Measurements from ENCODE around the gene NPEPPS. TPM values are rescaled to one million over a fixed set of nuclear protein-coding genes. Genes with fewer than 3 reads are reported as not detected.

The NPEPPS gene
- total RNA-seq, 1 experiment from 2014 or later: 207 TPM

DNA sequence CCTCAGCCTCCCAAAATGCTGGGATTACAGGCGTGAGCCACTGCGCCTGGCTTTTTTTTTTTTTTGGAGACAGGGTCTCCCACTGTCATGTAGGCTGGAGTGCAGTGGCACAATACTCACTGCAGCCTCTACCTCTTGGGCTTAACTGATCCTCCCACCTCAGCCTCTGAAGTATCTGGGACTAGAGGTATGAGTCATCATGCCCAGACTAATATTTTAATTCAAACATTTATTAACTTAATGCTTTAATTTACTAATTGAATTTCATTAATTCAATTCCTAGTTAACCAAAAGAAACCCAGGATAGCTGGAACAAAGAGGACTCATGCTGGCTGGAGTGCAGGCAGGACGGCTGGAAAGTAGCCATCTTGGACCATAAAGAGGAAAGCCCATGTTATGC is 104.8 kb downstream of the NPEPPS start (continued):
- TF ChIP-seq, protein P1, sequence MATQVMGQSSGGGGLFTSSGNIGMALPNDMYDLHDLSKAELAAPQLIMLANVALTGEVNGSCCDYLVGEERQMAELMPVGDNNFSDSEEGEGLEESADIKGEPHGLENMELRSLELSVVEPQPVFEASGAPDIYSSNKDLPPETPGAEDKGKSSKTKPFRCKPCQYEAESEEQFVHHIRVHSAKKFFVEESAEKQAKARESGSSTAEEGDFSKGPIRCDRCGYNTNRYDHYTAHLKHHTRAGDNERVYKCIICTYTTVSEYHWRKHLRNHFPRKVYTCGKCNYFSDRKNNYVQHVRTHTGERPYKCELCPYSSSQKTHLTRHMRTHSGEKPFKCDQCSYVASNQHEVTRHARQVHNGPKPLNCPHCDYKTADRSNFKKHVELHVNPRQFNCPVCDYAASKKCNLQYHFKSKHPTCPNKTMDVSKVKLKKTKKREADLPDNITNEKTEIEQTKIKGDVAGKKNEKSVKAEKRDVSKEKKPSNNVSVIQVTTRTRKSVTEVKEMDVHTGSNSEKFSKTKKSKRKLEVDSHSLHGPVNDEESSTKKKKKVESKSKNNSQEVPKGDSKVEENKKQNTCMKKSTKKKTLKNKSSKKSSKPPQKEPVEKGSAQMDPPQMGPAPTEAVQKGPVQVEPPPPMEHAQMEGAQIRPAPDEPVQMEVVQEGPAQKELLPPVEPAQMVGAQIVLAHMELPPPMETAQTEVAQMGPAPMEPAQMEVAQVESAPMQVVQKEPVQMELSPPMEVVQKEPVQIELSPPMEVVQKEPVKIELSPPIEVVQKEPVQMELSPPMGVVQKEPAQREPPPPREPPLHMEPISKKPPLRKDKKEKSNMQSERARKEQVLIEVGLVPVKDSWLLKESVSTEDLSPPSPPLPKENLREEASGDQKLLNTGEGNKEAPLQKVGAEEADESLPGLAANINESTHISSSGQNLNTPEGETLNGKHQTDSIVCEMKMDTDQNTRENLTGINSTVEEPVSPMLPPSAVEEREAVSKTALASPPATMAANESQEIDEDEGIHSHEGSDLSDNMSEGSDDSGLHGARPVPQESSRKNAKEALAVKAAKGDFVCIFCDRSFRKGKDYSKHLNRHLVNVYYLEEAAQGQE (IDR thresholded peaks at IDR 0.05; ENCODE audit: low read depth): no peak
- no peak for TF ChIP-seq SP1 (IDR thresholded peaks at IDR 0.05; ENCODE audit: low read depth)
- no peak for TF ChIP-seq POLR2A (IDR thresholded peaks at IDR 0.05; ENCODE audit: borderline replicate concordance, extremely low read depth, insufficient read depth, insufficient read length)

DNA sequence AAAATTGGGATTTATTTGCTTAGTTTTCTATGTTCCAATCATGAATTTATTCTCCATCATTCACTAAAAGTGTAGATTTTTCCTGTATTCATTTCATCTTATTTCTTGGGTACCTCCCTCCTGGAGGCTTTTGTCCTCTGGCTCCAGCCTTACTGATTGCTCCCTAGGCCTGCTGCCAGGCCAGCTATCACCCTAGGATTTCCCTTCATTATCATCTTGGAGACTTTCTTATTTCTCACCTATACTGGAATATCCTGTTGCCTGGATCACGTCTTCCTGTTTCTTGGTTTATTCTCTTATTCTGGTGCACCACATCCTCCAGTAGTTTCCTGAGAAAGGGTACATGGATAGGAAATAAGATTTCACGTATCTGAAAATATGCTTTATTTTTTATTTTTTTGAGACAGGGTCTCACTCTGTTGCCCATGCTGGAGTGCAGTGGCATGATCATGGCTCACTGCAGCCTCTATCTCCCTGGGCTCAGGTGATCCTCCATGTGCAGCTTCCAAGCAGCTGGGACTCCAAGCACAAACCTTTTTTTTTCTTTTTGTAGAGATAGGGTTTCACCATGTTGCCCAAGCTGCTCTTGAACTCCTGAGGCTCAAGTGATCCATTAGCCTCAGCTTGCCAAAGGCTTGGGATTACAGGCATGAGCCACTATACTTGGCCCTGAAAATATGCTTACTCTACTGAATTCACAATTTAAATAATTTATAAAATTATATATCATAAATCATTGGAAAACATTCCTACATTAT is 105.5 kb downstream of the NPEPPS start:
- Histone ChIP-seq H3K9ac (ENCODE audit: low read length) (no peak overlapping the region), H3K27ac (ENCODE audit: low read depth, low read length) (no peak overlapping the region), H3K79me2 (ENCODE audit: insufficient read depth, low read length) (no peaks in the 10 kb centered on the region), H3K4me2 (ENCODE audit: low read length) (no peak overlapping the region), H3K9me2 (ENCODE audit: insufficient read depth) (no peaks in the 10 kb centered on the region), H2AFZ (ENCODE audit: low read depth, low read length, poor library complexity, severe bottlenecking) (no peak overlapping the region), H3K9me3 (ENCODE audit: control insufficient read depth in 1 of 2, insufficient read depth in 1 of 2, low read depth in 1 of 2, low read length in 2 of 2) (no peaks in the 10 kb centered on the region), H3K27me3 (ENCODE audit: insufficient read depth, low read length) (no peaks in the 10 kb centered on the region), H3K4me1 (ENCODE audit: control insufficient read depth in 1 of 2, insufficient read depth in 2 of 2, low read length in 2 of 2) (no peaks in the 10 kb centered on the region), H3K36me3 (ENCODE audit: control insufficient read depth in 1 of 2, insufficient read depth in 2 of 2, low read length in 2 of 2) (no peaks in the 10 kb centered on the region), H4K20me1 (ENCODE audit: insufficient read depth) (no peaks in the 10 kb centered on the region), H3K4me3 (replicated peaks in 1 of 2; ENCODE audit: low read depth in 1 of 2, low read length in 2 of 2) (no peak overlapping the region)
- DNase-seq (ENCODE audit: low read depth, low spot score): no peak
- ChIA-PET RAD21 (ENCODE audit: low non-redundant PET in 1 of 2, low total read pairs in 2 of 2, uncharacterized antibody in 2 of 2, unreplicated experiment in 2 of 2) (no interaction called here), CTCF (no interaction called here), POLR2A (no interaction called here)
- intact Hi-C loops (cut with micrococcal nuclease): no loop called here
- ATAC-seq: no peak
- BruUV-seq (replicated peaks): no TSS peak
- TF ChIP-seq TCF7L2 (IDR thresholded peaks at IDR 0.05; ENCODE audit: borderline replicate concordance, extremely low read depth, insufficient read depth, insufficient read length) (no peak), SRF (IDR thresholded peaks at IDR 0.05; ENCODE audit: low read depth) (no peak), YY1 (IDR thresholded peaks at IDR 0.05; ENCODE audit: extremely low read depth, insufficient replicate concordance, low read depth, low read length) (no peak), POLR2AphosphoS5 (IDR thresholded peaks at IDR 0.05; ENCODE audit: low read depth, low read length) (no peak), CEBPB (IDR thresholded peaks at IDR 0.05; ENCODE audit: low read depth) (no peak), JUND (IDR thresholded peaks at IDR 0.05) (no peak), POLR2A (IDR thresholded peaks at IDR 0.05; ENCODE audit: borderline replicate concordance, extremely low read depth, insufficient read depth, insufficient read length) (no peak), ZFX (IDR thresholded peaks at IDR 0.05) (no peak), FOSL1 (IDR thresholded peaks at IDR 0.05; ENCODE audit: low read depth) (no peak), EZH2 (IDR thresholded peaks at IDR 0.05) (no peak), SIN3A (IDR thresholded peaks at IDR 0.05; ENCODE audit: low read depth) (no peak), EGR1 (IDR thresholded peaks at IDR 0.05; ENCODE audit: low read depth) (no peak)
- TF ChIP-seq, protein P2, sequence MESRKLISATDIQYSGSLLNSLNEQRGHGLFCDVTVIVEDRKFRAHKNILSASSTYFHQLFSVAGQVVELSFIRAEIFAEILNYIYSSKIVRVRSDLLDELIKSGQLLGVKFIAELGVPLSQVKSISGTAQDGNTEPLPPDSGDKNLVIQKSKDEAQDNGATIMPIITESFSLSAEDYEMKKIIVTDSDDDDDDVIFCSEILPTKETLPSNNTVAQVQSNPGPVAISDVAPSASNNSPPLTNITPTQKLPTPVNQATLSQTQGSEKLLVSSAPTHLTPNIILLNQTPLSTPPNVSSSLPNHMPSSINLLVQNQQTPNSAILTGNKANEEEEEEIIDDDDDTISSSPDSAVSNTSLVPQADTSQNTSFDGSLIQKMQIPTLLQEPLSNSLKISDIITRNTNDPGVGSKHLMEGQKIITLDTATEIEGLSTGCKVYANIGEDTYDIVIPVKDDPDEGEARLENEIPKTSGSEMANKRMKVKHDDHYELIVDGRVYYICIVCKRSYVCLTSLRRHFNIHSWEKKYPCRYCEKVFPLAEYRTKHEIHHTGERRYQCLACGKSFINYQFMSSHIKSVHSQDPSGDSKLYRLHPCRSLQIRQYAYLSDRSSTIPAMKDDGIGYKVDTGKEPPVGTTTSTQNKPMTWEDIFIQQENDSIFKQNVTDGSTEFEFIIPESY (IDR thresholded peaks at IDR 0.05; ENCODE audit: extremely low read depth, insufficient replicate concordance, low read length): no peak
- TF ChIP-seq, protein P3, sequence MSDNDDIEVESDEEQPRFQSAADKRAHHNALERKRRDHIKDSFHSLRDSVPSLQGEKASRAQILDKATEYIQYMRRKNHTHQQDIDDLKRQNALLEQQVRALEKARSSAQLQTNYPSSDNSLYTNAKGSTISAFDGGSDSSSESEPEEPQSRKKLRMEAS (IDR thresholded peaks at IDR 0.05): no peak
- TF ChIP-seq, protein P4, sequence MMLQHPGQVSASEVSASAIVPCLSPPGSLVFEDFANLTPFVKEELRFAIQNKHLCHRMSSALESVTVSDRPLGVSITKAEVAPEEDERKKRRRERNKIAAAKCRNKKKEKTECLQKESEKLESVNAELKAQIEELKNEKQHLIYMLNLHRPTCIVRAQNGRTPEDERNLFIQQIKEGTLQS (IDR thresholded peaks at IDR 0.05): no peak

All from HCT116 (cell line).